Tibial artery (tissue), 4 donors: ENCODE data around the gene PPP2R2B.

Experiments
- DNase-seq, 2 donors: peaks; one replicate each; pipeline ENCODE4 v3.0.0-alpha.2; 2019
- H3K27ac ChIP-seq, 2 donors: fragments of 200-600 bp; sonication (generic) in 1 of 2; 1 replicate in 1 of 2; 2 replicates in 1 of 2; pipeline ENCODE4 v1.5.1; 2018 to 2019; ENCODE audit warnings: mild to moderate bottlenecking in 1 of 2
- H3K27me3 ChIP-seq, 2 donors: fragments of 200-600 bp; sonication (generic) in 1 of 2; one replicate each; pipeline versions ENCODE4 v1.5.1 to v1.6.0; 2016 to 2019
- H3K36me3 ChIP-seq, 3 donors: fragments of 200-600 bp; sonication (generic) in 2 of 3; one replicate each; pipeline ENCODE4 v1.5.1; 2016 to 2019; ENCODE audit warnings: mild to moderate bottlenecking in 2 of 3
- H3K4me1 ChIP-seq, 4 donors: fragments of 200-600 bp; sonication (generic) in 2 of 4; 1 replicate in 3 of 4; 2 replicates in 1 of 4; pipeline ENCODE4 v1.5.1; 2016 to 2019
- H3K4me3 ChIP-seq, 2 donors: fragments of 200-600 bp; sonication (generic) in 1 of 2; 1 replicate in 1 of 2; 2 replicates in 1 of 2; pipeline ENCODE4 v1.5.1; 2018 to 2019; ENCODE audit warnings: mild to moderate bottlenecking in 2 of 2
- H3K9me3 ChIP-seq, 3 donors: fragments of 200-600 bp; sonication (generic) in 1 of 3; one replicate each; pipeline ENCODE4 v1.5.1; 2016 to 2019
- intact Hi-C: fragments of 100-400 bp; cut with DNase I; formaldehyde crosslinking; loops from one replicate; pipeline ENCODE4 v1.15.0; 2023; ENCODE audit warnings: low total_unique reads
- TF ChIP-seq, protein P1 (sequence below), 2 experiments: fragments of 200-600 bp in 1 of 2; fragments of 450-650 bp in 1 of 2; IDR thresholded peaks; one replicate each; pipeline ENCODE4 v1.5.1; 2017 to 2019; ENCODE audit warnings: antibody characterized with exemption in 2 of 2, mild to moderate bottlenecking in 1 of 2, moderate library complexity in 1 of 2

Gene PPP2R2B

DNA sequence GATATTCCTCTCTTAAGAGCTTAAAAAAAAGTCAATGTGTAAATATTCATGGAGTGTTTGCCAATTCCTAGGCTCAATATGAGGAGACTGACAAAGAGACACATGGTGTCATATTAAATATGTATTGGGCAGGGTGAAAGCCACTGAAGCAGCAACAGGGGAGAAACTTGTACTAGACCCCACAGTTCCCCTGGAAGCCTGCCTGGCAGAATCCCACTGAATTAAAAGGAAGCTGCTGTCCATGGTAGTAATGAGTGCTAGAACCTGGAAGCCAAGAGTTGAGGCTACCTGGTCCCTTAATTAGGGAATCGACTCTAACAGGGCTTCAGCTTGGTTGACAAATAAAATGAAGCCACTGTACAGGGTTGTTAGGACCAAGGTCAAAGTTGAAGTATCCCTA lies 233.2 kb downstream of the PPP2R2B start:
- H3K9me3 ChIP-seq: no peaks in the 10 kb centered on the region
- H3K4me1 ChIP-seq: peaks cover 0 to 17% (median 5%) of the 10 kb centered on the region in 4 donors
- no peak for DNase-seq
- H3K27me3 ChIP-seq: no peaks in the 10 kb centered on the region
- intact Hi-C loops: no loop called here
- H3K36me3 ChIP-seq: peaks cover 0 to 15% (median 2%) of the 10 kb centered on the region in 3 donors
- H3K27ac ChIP-seq: no peak overlapping the region
- H3K4me3 ChIP-seq: no peak overlapping the region
- TF ChIP-seq, protein P1, sequence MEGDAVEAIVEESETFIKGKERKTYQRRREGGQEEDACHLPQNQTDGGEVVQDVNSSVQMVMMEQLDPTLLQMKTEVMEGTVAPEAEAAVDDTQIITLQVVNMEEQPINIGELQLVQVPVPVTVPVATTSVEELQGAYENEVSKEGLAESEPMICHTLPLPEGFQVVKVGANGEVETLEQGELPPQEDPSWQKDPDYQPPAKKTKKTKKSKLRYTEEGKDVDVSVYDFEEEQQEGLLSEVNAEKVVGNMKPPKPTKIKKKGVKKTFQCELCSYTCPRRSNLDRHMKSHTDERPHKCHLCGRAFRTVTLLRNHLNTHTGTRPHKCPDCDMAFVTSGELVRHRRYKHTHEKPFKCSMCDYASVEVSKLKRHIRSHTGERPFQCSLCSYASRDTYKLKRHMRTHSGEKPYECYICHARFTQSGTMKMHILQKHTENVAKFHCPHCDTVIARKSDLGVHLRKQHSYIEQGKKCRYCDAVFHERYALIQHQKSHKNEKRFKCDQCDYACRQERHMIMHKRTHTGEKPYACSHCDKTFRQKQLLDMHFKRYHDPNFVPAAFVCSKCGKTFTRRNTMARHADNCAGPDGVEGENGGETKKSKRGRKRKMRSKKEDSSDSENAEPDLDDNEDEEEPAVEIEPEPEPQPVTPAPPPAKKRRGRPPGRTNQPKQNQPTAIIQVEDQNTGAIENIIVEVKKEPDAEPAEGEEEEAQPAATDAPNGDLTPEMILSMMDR (IDR thresholded peaks at IDR 0.05): no peak

DNA sequence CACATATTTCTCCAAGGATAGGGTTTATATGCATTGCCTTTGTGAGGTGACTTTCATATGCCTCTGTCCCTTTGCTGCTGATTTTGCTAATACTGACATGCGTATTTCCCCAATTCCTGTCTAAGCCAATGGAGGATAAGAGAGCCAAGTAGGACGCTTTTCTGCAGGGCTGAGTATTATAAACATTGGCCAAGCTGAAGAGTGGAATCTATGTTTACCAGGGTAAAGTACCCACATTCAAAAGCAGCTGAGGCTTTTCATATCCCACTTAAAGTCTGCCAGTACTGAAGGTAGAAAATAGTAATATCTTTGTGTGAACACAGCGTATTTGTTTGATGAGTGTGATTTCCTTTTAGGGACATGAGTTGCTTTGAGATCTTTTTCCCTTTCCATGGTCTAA lies 233.7 kb downstream of the PPP2R2B start:
- intact Hi-C loops: no loop called here
- H3K27me3 ChIP-seq: no peaks in the 10 kb centered on the region
- H3K4me1 ChIP-seq: peaks cover 0 to 22% (median 9%) of the 10 kb centered on the region in 4 donors
- H3K27ac ChIP-seq: no peak overlapping the region
- H3K36me3 ChIP-seq: peaks cover 0 to 10% (median 0%) of the 10 kb centered on the region in 3 donors
- no peak overlapping the region for H3K4me3 ChIP-seq
- no peaks in the 10 kb centered on the region for H3K9me3 ChIP-seq
- TF ChIP-seq, protein P1 (IDR thresholded peaks at IDR 0.05): no peak
- no peak for DNase-seq

DNA sequence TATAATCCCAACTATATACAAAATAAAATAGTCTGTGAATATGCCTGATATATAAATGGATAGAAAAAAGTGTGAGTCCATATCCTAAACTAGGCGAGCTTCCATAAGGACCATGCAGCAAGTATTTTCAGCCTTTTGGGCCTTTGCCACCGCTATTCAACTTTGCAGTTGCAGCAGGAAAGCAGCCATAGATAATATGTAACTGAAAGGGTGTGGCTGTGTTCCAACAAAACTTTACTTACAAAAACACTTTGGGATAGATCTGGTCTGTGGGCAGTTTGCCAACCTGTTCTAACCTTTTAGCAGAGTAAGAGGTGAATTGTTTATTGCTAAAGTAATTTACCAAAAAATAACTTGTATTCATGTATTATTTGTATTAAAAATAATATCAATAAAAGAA lies 234.8 kb downstream of the PPP2R2B start:
- no peaks in the 10 kb centered on the region for H3K27me3 ChIP-seq
- peaks cover 0 to 23% (median 10%) of the 10 kb centered on the region in 4 donors for H3K4me1 ChIP-seq
- TF ChIP-seq, protein P1 (IDR thresholded peaks at IDR 0.05): no peak
- H3K9me3 ChIP-seq: no peaks in the 10 kb centered on the region
- H3K4me3 ChIP-seq: no peak overlapping the region
- H3K27ac ChIP-seq: no peak overlapping the region
- intact Hi-C loops: no loop called here
- DNase-seq: no peak
- H3K36me3 ChIP-seq: no peaks in the 10 kb centered on the region

DNA sequence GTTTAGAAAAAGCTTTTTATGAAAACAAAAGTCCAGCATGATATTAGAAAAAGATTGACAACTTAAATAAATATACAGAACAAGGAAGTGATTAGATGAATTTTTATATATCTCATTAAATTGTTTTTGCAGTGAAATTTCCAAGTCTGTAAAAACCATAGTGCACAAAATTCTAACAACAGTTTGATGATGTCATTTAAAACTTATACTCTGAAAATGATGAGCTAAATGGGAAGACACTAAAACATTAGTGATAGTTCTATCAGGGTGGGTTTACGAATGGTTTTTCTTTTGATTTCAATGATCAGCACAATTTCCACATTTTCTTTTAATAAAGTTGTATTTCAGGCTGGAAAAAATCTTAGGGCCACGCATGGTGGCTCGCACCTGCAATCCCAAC lies 236.1 kb downstream of the PPP2R2B start:
- no peaks in the 10 kb centered on the region for H3K9me3 ChIP-seq
- no peak for DNase-seq
- H3K4me1 ChIP-seq: peaks cover 0 to 19% (median 10%) of the 10 kb centered on the region in 4 donors
- no peaks in the 10 kb centered on the region for H3K27me3 ChIP-seq
- H3K4me3 ChIP-seq: no peak overlapping the region
- intact Hi-C loops: no loop called here
- H3K36me3 ChIP-seq: peaks cover 0 to 5% (median 0%) of the 10 kb centered on the region in 3 donors
- H3K27ac ChIP-seq: no peak overlapping the region
- TF ChIP-seq, protein P1 (IDR thresholded peaks at IDR 0.05): no peak

DNA sequence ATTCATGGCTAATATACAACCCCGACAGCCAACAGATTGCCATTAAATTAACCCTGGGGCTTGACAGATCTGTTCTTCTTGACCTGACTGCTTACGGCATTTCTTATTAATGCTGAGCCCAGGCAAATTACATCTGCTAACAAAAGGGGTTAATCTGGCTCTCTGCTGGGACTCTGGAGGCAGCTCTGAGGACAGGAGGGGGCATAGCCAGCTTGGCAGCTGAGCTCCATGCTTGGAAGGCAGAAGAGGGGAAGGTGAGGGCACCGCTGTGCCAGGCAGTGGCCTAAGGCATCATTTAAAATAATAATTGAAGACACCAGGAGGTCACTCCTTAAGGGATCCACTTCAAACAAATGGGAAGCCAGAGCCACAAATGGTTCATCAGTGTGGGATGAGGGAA lies 236.6 kb downstream of the PPP2R2B start:
- Histone ChIP-seq H3K27ac (no peak overlapping the region), H3K4me3 (no peak overlapping the region), H3K36me3 (peaks cover 0 to 5% (median 0%) of the 10 kb centered on the region in 3 donors), H3K4me1 (peaks cover 0 to 19% (median 10%) of the 10 kb centered on the region in 4 donors), H3K27me3 (no peaks in the 10 kb centered on the region), H3K9me3 (no peaks in the 10 kb centered on the region)
- TF ChIP-seq, protein P1 (IDR thresholded peaks at IDR 0.05): no peak
- DNase-seq: no peak
- intact Hi-C loops: no loop called here
